Uterus (tissue), 2 donors: ENCODE measurements around the gene WDR81.

Source experiments
- CTCF ChIP-seq, 4 experiments: fragments of 200-600 bp in 2 of 4; fragments of 450-650 bp in 2 of 4; sonication (generic) in 2 of 4; IDR thresholded peaks; one replicate each; pipeline ENCODE4 v1.5.1; 2016 to 2019; ENCODE audit warnings: antibody characterized with exemption in 4 of 4, mild to moderate bottlenecking in 2 of 4, moderate library complexity in 1 of 4
- POLR2A ChIP-seq, 2 donors: fragments of 450-650 bp; IDR thresholded peaks; one replicate each; pipeline ENCODE4 v1.6.1; 2016; ENCODE audit warnings: antibody characterized with exemption in 2 of 2, mild to moderate bottlenecking in 1 of 2, moderate library complexity in 1 of 2

GRCh38 chr17:1714427-1714979, 10.0 kb upstream of the WDR81 start:
- TF ChIP-seq CTCF (IDR thresholded peaks at IDR 0.05) (no peak), POLR2A (IDR thresholded peaks at IDR 0.05) (peak; percentile 30 to 45)
